Ectodermal cell (in vitro differentiated cells): ENCODE data around the gene ANKRD50. TPM values are rescaled to one million over a fixed set of nuclear protein-coding genes. Genes with fewer than 3 reads are reported as not detected.

Experiments
- H3K27ac ChIP-seq: 2 replicates; pipeline ENCODE4 v1.7.0; 2013; ENCODE audit warnings: mild to moderate bottlenecking, low read depth, low read length; ENCODE audit not compliant: insufficient read depth, poor library complexity, severe bottlenecking
- H3K27me3 ChIP-seq: 2 replicates; pipeline ENCODE4 v1.7.0; 2013; ENCODE audit warnings: mild to moderate bottlenecking, low read length; ENCODE audit not compliant: insufficient read depth, control insufficient read depth, poor library complexity, severe bottlenecking
- H3K36me3 ChIP-seq: one replicate; pipeline ENCODE4 v1.7.0; 2013; ENCODE audit warnings: low read length; ENCODE audit not compliant: control insufficient read depth, insufficient read depth
- H3K4me1 ChIP-seq: one replicate; pipeline ENCODE4 v1.7.0; 2013; ENCODE audit warnings: low read length; ENCODE audit not compliant: control insufficient read depth, insufficient read depth
- H3K4me3 ChIP-seq: 2 replicates; pipeline ENCODE4 v1.7.0; 2013; ENCODE audit warnings: low read depth, low read length, control low read depth; ENCODE audit not compliant: insufficient read depth
- H3K9me3 ChIP-seq: 2 replicates; pipeline ENCODE4 v1.7.0; 2013; ENCODE audit warnings: mild to moderate bottlenecking, low read length, moderate library complexity; ENCODE audit not compliant: control insufficient read depth
- WGBS, 2 experiments: methylation state at CpG; one replicate each; pipeline ENCODE4 v1.1.7; 2013; ENCODE audit warnings: missing lambda C conversion rate in 2 of 2; 5-methylcytosine and 5-hydroxymethylcytosine counted together
- polyA plus RNA-seq, 4 experiments: library from polyadenylated mRNA; stranded (reverse); fragments of 50-300 nt; gene quantifications; one replicate each; pipeline ENCODE4 v1.2.3, GENCODE V29; 2013

The ANKRD50 gene, protein sequence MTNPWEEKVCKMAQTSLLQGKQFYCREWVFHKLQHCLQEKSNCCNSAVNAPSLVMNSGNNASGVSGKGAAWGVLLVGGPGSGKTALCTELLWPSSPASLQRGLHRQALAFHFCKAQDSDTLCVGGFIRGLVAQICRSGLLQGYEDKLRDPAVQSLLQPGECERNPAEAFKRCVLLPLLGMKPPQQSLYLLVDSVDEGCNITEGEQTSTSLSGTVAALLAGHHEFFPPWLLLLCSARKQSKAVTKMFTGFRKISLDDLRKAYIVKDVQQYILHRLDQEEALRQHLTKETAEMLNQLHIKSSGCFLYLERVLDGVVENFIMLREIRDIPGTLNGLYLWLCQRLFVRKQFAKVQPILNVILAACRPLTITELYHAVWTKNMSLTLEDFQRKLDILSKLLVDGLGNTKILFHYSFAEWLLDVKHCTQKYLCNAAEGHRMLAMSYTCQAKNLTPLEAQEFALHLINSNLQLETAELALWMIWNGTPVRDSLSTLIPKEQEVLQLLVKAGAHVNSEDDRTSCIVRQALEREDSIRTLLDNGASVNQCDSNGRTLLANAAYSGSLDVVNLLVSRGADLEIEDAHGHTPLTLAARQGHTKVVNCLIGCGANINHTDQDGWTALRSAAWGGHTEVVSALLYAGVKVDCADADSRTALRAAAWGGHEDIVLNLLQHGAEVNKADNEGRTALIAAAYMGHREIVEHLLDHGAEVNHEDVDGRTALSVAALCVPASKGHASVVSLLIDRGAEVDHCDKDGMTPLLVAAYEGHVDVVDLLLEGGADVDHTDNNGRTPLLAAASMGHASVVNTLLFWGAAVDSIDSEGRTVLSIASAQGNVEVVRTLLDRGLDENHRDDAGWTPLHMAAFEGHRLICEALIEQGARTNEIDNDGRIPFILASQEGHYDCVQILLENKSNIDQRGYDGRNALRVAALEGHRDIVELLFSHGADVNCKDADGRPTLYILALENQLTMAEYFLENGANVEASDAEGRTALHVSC (N-terminal part only)
- polyA plus RNA-seq (2013, experiment 1 of 4), result 24.9 TPM
- polyA plus RNA-seq (2013, experiment 2 of 4), result 27.6 TPM
- 18.0 TPM for polyA plus RNA-seq (2013, experiment 3 of 4)
- polyA plus RNA-seq (2013, experiment 4 of 4), result 20.4 TPM

- 0% methylated on average over 82 to 85 of the region's 85 CpGs for WGBS, 2 experiments
- H3K4me3 ChIP-seq, result peak within 1 kb of the TSS; percentile 85
Observed at GRCh38 chr4:124712372-124713184, at the start of gene ANKRD50. TSS of gene ANKRD50 (minus strand) at chr4:124712732. CDS start at chr4:124710511, 2,221 bp downstream.

GRCh38 chr4:124757126-124757525, 44.6 kb upstream of the ANKRD50 start:
- WGBS, 2 experiments, result 91 to 100% methylated on average over 1 of the region's 1 CpG
- H3K27ac ChIP-seq, result no peak overlapping the region
- H3K27me3 ChIP-seq, result no peaks in the 10 kb centered on the region
- H3K4me1 ChIP-seq, result no peaks in the 10 kb centered on the region
- no peaks in the 10 kb centered on the region for H3K9me3 ChIP-seq
- no peaks in the 10 kb centered on the region for H3K36me3 ChIP-seq
- no peak overlapping the region for H3K4me3 ChIP-seq

More at GRCh38 chr4:124712372-124713184, at the start of gene ANKRD50:
- H3K36me3 ChIP-seq, result no peaks in the 10 kb centered on the region
- H3K4me1 ChIP-seq, result peaks cover 17% of the 10 kb centered on the region
- H3K27ac ChIP-seq, result peak within 1 kb of the TSS; percentile 97
- H3K9me3 ChIP-seq, result no peaks in the 10 kb centered on the region
- H3K27me3 ChIP-seq, result no peaks in the 10 kb centered on the region

- Histone ChIP-seq H3K4me1 (no peaks in the 10 kb centered on the region), H3K36me3 (no peaks in the 10 kb centered on the region), H3K27ac (no peak overlapping the region), H3K9me3 (no peaks in the 10 kb centered on the region), H3K4me3 (no peak overlapping the region), H3K27me3 (no peaks in the 10 kb centered on the region)
Observed at GRCh38 chr4:124754681-124755080, 42.1 kb upstream of the ANKRD50 start.

GRCh38 chr4:124753941-124754581, 41.5 kb upstream of the ANKRD50 start:
- Histone ChIP-seq H3K9me3 (no peaks in the 10 kb centered on the region), H3K27me3 (no peaks in the 10 kb centered on the region), H3K36me3 (no peaks in the 10 kb centered on the region), H3K4me3 (no peak overlapping the region), H3K4me1 (no peaks in the 10 kb centered on the region), H3K27ac (no peak overlapping the region)
- WGBS, 2 experiments, result 74 to 77% methylated on average over 4 of the region's 4 CpGs

- H3K36me3 ChIP-seq, result no peaks in the 10 kb centered on the region
- H3K27ac ChIP-seq, result no peak overlapping the region
- H3K27me3 ChIP-seq, result no peaks in the 10 kb centered on the region
- 86 to 98% methylated on average over 1 to 2 of the region's 2 CpGs for WGBS, 2 experiments
- no peak overlapping the region for H3K4me3 ChIP-seq
- no peaks in the 10 kb centered on the region for H3K4me1 ChIP-seq
- no peaks in the 10 kb centered on the region for H3K9me3 ChIP-seq
Observed at GRCh38 chr4:124749421-124749820, 36.9 kb upstream of the ANKRD50 start.

- Histone ChIP-seq H3K36me3 (no peaks in the 10 kb centered on the region), H3K27ac (no peak overlapping the region), H3K9me3 (no peaks in the 10 kb centered on the region), H3K4me1 (no peaks in the 10 kb centered on the region), H3K27me3 (no peaks in the 10 kb centered on the region), H3K4me3 (no peak overlapping the region)
- no CpG with 5 or more reads among the region's 1 CpG for WGBS, 2 experiments
Observed at GRCh38 chr4:124748965-124749364, 36.4 kb upstream of the ANKRD50 start.

DNA sequence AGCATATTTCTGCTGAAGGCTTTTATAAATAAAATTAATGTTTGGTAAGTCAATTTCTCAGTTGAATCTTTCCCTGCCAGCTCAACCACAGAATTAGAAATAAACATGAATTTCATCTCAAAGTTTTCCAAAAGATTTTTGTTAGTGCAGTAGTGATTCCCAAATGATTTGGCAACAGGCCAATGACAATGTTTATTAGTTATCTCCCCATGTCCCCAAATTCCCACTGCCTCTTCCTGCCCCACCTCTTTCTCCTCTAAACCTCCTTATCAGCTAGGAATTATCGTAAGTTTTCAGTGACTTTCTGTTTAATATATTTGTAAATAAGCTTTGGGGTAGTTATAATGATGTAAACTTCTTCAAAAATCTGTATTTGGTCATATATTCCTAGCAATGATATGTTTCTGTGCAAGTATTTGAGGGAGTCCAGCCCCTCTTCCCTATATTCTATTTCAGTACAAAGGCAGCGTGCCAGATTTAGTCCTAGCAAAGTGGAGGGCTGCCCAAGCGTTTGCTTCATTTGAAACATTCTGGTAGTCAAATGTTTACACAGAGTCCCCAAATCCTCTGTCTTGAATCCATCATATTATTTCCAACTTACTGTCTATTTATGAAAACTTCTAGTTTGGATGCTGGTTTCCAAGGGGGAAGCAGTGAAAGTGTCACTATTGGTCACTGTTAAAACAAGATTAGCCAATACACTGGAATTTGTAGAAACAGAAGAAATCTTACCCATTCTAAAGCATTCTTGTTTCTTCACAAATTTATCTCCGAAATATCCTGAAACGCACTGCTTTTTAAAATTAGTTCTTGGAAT, 33.7 kb upstream of the ANKRD50 start:
- H3K27me3 ChIP-seq, result no peaks in the 10 kb centered on the region
- H3K36me3 ChIP-seq, result no peaks in the 10 kb centered on the region
- H3K9me3 ChIP-seq, result no peaks in the 10 kb centered on the region
- H3K4me1 ChIP-seq, result no peaks in the 10 kb centered on the region
- no peak overlapping the region for H3K4me3 ChIP-seq
- no peak overlapping the region for H3K27ac ChIP-seq
- 89 to 91% methylated on average over 3 to 4 of the region's 5 CpGs for WGBS, 2 experiments

- no peak overlapping the region for H3K27ac ChIP-seq
- H3K4me3 ChIP-seq, result no peak overlapping the region
- H3K36me3 ChIP-seq, result no peaks in the 10 kb centered on the region
- peaks cover 4% of the 10 kb centered on the region for H3K4me1 ChIP-seq
- WGBS, 2 experiments, result 96 to 97% methylated on average over 5 of the region's 5 CpGs
- H3K27me3 ChIP-seq, result no peaks in the 10 kb centered on the region
- H3K9me3 ChIP-seq, result no peaks in the 10 kb centered on the region
Observed at GRCh38 chr4:124743711-124744110, 31.2 kb upstream of the ANKRD50 start.

DNA sequence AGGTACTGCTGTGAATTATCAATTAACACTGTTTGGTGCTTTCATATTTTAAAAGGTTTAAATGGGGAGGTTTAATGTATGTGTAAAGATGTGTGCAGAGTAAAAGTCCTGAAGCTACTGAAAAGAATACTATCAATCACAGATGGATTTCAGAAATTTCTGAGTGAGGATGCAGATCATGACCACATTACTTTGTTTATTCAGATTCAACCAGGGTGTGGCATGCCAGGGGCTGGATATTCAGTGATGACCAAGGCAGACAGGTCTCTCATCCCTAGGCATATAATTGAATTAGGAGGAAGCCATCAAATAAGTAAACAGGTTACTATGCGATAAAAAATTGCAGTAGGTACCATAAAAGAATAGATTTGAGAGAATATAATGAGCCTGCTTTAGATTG, 28.0 kb upstream of the ANKRD50 start:
- H3K4me3 ChIP-seq, result no peak overlapping the region
- 100% methylated on average over 1 of the region's 1 CpG for WGBS, 2 experiments
- H3K9me3 ChIP-seq, result no peaks in the 10 kb centered on the region
- no peaks in the 10 kb centered on the region for H3K27me3 ChIP-seq
- H3K4me1 ChIP-seq, result peaks cover 4% of the 10 kb centered on the region
- H3K27ac ChIP-seq, result no peak overlapping the region
- no peaks in the 10 kb centered on the region for H3K36me3 ChIP-seq
